ENCODE data around the gene ABO. TPM values are rescaled to one million over a fixed set of nuclear protein-coding genes. Genes with fewer than 3 reads are reported as not detected.
"Not testable (repeated sequence)": the region's sequence is repeated elsewhere in the genome, so short reads cannot be mapped to it uniquely, and the experiment has no call there.

Gene ABO
- total RNA-seq, 1 experiment from 2014 or later = 2.8 TPM

DNA sequence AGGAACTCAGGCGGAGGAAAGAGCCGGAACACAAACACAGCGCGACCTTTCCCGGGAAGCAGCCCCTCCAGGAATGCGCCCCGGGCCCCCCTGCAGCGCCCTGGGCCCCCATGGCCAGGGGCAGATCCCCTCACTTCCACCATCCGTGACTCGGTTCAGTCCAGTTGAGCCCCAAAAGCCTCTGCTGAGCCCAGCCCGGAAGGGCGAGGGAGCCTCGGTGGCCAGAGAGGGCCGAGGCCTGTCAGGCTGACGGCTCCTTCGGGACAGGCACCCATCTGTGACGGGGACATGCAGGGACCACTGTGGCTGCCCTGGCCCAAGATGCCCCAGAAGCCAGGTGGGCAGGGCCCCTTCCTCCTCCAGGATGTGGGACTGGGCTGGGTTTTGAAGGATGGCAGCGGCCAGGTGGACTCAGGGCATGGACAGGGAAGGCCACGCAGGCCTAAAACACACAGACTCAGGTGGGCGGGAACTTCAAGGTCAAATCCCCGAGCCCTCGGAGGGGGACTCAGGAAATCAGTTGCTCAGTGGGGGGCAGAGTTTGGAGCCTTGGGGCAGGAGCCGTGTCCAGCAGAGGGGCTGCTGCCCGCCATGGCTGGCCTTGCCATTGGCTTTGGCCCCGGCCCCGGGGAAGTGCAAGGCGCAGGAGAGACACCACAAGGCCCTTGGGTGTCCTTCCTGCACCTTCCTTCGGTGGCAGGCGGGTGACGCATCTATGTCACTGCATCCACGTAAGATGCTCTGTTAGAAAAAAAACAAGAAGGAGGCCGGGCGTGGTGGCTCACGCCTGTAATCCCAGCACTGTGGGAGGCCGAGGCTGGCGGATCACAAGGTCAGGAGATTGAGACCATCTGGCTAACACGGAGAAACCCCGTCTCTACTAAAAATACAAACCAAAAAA, 29.7 kb upstream of the ABO start:
- BruUV-seq (replicated peaks) = no TSS peak
- no peaks in the 10 kb centered on the region for H3K4me1 Mint-ChIP-seq (ENCODE audit: low read depth, unreplicated experiment)
- peaks cover 5% of the 10 kb centered on the region for H3K9me3 Mint-ChIP-seq (ENCODE audit: low read depth, unreplicated experiment)
- no peak for DNase-seq
- H3K27me3 Mint-ChIP-seq (ENCODE audit: unreplicated experiment) = peaks cover 62% of the 10 kb centered on the region
- H3K27ac Mint-ChIP-seq (ENCODE audit: unreplicated experiment) = no peak overlapping the region
- intact Hi-C loops (cut with micrococcal nuclease; ENCODE audit: unreplicated experiment) = no loop called here
- no peaks in the 10 kb centered on the region for H3K36me3 Mint-ChIP-seq (ENCODE audit: insufficient read depth, unreplicated experiment)
- no peak overlapping the region for H3K4me3 Mint-ChIP-seq (ENCODE audit: low read depth, unreplicated experiment)
- TF ChIP-seq, protein P1, sequence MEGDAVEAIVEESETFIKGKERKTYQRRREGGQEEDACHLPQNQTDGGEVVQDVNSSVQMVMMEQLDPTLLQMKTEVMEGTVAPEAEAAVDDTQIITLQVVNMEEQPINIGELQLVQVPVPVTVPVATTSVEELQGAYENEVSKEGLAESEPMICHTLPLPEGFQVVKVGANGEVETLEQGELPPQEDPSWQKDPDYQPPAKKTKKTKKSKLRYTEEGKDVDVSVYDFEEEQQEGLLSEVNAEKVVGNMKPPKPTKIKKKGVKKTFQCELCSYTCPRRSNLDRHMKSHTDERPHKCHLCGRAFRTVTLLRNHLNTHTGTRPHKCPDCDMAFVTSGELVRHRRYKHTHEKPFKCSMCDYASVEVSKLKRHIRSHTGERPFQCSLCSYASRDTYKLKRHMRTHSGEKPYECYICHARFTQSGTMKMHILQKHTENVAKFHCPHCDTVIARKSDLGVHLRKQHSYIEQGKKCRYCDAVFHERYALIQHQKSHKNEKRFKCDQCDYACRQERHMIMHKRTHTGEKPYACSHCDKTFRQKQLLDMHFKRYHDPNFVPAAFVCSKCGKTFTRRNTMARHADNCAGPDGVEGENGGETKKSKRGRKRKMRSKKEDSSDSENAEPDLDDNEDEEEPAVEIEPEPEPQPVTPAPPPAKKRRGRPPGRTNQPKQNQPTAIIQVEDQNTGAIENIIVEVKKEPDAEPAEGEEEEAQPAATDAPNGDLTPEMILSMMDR (IDR thresholded peaks at IDR 0.05; ENCODE audit: unreplicated experiment) = no peak
- CTCF ChIA-PET = no interaction called here

DNA sequence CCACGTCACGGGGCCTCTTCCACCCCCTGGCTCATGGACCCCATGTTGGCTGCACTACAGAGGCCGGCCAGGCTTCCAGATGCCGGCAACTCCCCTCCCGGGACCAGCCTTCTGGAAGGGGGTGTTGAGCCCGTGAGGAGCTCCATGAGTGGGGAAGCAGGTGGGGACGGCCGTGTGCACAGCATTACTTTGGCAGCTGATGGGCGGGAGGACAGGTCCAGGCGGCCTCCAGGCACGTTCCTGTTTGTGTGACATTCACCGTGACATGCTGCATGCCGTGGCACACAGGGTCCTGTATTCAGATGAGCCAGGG, 29.1 kb upstream of the ABO start:
- no peak for DNase-seq
- Mint-ChIP-seq H3K4me1 (ENCODE audit: low read depth, unreplicated experiment) (no peaks in the 10 kb centered on the region), H3K4me3 (ENCODE audit: low read depth, unreplicated experiment) (no peak overlapping the region), H3K36me3 (ENCODE audit: insufficient read depth, unreplicated experiment) (no peaks in the 10 kb centered on the region), H3K27ac (ENCODE audit: unreplicated experiment) (no peak overlapping the region), H3K9me3 (ENCODE audit: low read depth, unreplicated experiment) (no peaks in the 10 kb centered on the region), H3K27me3 (ENCODE audit: unreplicated experiment) (peaks cover 62% of the 10 kb centered on the region)
- BruUV-seq (replicated peaks) = no TSS peak
- CTCF ChIA-PET = no interaction called here
- TF ChIP-seq, protein P1 (IDR thresholded peaks at IDR 0.05; ENCODE audit: unreplicated experiment) = no peak
- intact Hi-C loops (cut with micrococcal nuclease; ENCODE audit: unreplicated experiment) = no loop called here

GRCh38 chr9:133303266-133304157, 28.5 kb upstream of the ABO start:
- Mint-ChIP-seq H3K4me1 (ENCODE audit: low read depth, unreplicated experiment) (no peaks in the 10 kb centered on the region), H3K27ac (ENCODE audit: unreplicated experiment) (no peak overlapping the region), H3K36me3 (ENCODE audit: insufficient read depth, unreplicated experiment) (no peaks in the 10 kb centered on the region), H3K27me3 (ENCODE audit: unreplicated experiment) (peaks cover 62% of the 10 kb centered on the region), H3K9me3 (ENCODE audit: low read depth, unreplicated experiment) (no peaks in the 10 kb centered on the region), H3K4me3 (ENCODE audit: low read depth, unreplicated experiment) (no peak overlapping the region)
- no peak for DNase-seq
- intact Hi-C loops (cut with micrococcal nuclease; ENCODE audit: unreplicated experiment) = no loop called here
- BruUV-seq (replicated peaks) = no TSS peak
- TF ChIP-seq, protein P1 (IDR thresholded peaks at IDR 0.05; ENCODE audit: unreplicated experiment) = no peak
- CTCF ChIA-PET = no interaction called here

GRCh38 chr9:133301253-133302230, 26.5 kb upstream of the ABO start:
- H3K4me3 Mint-ChIP-seq (ENCODE audit: low read depth, unreplicated experiment) = no peak overlapping the region
- CTCF ChIA-PET = no interaction called here

GRCh38 chr9:133299996-133300395, 25.0 kb upstream of the ABO start:
- BruUV-seq (replicated peaks); H3K4me3 Mint-ChIP-seq (ENCODE audit: low read depth, unreplicated experiment); H3K9me3 Mint-ChIP-seq (ENCODE audit: low read depth, unreplicated experiment); H3K27ac Mint-ChIP-seq (ENCODE audit: unreplicated experiment); CTCF ChIA-PET; DNase-seq; intact Hi-C loops (cut with micrococcal nuclease; ENCODE audit: unreplicated experiment); H3K4me1 Mint-ChIP-seq (ENCODE audit: low read depth, unreplicated experiment); H3K36me3 Mint-ChIP-seq (ENCODE audit: insufficient read depth, unreplicated experiment): not testable (repeated sequence)
- peaks cover 50% of the 10 kb centered on the region for H3K27me3 Mint-ChIP-seq (ENCODE audit: unreplicated experiment)

More at GRCh38 chr9:133301253-133302230, 26.5 kb upstream of the ABO start:
- Mint-ChIP-seq H3K27me3 (ENCODE audit: unreplicated experiment) (peaks cover 62% of the 10 kb centered on the region), H3K4me1 (ENCODE audit: low read depth, unreplicated experiment) (no peaks in the 10 kb centered on the region), H3K36me3 (ENCODE audit: insufficient read depth, unreplicated experiment) (no peaks in the 10 kb centered on the region), H3K27ac (ENCODE audit: unreplicated experiment) (no peak overlapping the region), H3K9me3 (ENCODE audit: low read depth, unreplicated experiment) (no peaks in the 10 kb centered on the region)
- no peak for DNase-seq
- intact Hi-C loops (cut with micrococcal nuclease; ENCODE audit: unreplicated experiment) = no loop called here
- TF ChIP-seq, protein P1 (IDR thresholded peaks at IDR 0.05; ENCODE audit: unreplicated experiment) = no peak
- no TSS peak for BruUV-seq (replicated peaks)

All from Calu3 (cell line).